AG09319 (cell line): ENCODE results near the gene SLC25A22.

ENCODE experiments used
- DNase-seq: peaks from one replicate; pipeline ENCODE4 v3.0.0-alpha.2; 2010; ENCODE audit warnings: low read depth; ENCODE audit errors: extremely low read depth
- TF ChIP-seq, protein P1 (sequence below): IDR thresholded peaks from 2 replicates; pipeline ENCODE4 v1.5.1; 2011; ENCODE audit warnings: low read depth, mild to moderate bottlenecking, inconsistent platforms, low read length, moderate library complexity

The SLC25A22 gene

DNA sequence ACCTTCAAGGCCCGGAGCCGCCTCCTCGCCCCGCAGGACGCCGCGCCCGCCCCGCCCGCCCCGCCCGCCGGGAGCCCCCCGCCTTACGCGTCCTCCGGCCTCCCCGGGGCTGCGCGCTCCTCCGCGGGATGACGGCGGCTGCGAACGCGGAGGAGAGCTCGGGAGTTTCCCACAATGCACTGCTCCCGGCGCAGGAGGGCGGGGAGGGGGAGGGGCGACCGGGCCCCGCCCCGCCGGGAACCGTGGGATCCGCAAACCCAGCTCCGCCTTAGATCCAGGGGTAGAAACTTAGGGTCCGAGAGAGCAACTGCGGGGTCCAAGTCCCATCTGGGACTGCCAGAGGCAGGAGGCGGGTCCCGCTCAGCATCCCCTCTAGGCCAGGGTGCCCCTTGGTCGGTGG is 8.1 kb downstream of the SLC25A22 start, which contains the start of gene CEND1:
Gene CEND1 (minus strand): TSS at position 148 of the 400 bp plus-strand sequence. CDS start 1,514 bp downstream, outside the sequence.
- no peak for DNase-seq
- TF ChIP-seq, protein P1, sequence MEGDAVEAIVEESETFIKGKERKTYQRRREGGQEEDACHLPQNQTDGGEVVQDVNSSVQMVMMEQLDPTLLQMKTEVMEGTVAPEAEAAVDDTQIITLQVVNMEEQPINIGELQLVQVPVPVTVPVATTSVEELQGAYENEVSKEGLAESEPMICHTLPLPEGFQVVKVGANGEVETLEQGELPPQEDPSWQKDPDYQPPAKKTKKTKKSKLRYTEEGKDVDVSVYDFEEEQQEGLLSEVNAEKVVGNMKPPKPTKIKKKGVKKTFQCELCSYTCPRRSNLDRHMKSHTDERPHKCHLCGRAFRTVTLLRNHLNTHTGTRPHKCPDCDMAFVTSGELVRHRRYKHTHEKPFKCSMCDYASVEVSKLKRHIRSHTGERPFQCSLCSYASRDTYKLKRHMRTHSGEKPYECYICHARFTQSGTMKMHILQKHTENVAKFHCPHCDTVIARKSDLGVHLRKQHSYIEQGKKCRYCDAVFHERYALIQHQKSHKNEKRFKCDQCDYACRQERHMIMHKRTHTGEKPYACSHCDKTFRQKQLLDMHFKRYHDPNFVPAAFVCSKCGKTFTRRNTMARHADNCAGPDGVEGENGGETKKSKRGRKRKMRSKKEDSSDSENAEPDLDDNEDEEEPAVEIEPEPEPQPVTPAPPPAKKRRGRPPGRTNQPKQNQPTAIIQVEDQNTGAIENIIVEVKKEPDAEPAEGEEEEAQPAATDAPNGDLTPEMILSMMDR, result no peak

DNA sequence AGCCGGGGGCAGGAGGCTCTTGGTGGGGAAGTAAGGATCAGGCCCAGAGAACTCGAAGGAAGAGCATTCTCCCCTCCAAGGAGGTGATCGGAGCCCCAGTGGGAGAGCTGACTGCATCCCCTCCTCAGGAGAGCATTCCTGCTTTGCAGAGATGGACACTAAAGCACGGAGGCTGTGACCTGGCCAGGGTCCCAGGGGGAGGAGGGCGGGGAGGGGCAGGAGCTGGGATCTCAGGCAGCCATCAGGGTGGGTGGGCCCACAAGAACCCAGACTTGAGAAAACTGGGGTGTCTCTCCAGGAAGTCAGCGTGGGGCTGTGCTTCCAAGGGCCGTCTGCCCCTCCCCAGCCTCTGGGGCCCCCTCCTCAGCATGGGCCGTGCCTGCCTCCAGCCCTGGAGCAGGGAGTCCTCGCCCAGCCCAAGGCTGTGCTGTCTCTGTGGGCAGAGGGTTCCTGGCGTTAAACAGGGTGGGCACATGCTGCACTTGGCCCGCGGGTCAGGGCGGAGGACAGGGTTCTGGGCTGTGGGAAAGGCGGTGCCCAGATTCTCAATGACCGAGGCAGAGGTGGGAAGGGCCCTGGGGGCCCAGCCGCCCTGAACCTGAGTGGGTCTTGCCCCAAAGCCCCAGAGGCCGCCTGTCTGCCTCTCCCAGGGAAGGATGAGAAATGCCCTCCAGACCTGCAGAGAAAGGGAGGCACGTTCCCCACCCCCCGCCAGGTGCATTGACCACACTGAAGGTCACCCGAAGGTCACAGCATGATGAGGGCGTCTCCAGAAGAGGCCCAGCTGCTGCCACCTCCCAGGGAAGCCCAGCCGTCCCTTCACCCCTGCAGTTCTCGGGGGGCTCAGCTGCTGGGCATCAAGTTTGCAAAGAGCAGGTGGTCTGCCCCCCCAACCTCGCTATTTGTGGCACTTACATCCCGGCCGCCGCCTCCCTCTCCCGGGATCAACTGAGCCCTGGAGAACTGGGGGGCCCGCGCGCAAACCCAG is 8.8 kb downstream of the SLC25A22 start:
- DNase-seq, result no peak
- TF ChIP-seq, protein P1, result no peak

DNA sequence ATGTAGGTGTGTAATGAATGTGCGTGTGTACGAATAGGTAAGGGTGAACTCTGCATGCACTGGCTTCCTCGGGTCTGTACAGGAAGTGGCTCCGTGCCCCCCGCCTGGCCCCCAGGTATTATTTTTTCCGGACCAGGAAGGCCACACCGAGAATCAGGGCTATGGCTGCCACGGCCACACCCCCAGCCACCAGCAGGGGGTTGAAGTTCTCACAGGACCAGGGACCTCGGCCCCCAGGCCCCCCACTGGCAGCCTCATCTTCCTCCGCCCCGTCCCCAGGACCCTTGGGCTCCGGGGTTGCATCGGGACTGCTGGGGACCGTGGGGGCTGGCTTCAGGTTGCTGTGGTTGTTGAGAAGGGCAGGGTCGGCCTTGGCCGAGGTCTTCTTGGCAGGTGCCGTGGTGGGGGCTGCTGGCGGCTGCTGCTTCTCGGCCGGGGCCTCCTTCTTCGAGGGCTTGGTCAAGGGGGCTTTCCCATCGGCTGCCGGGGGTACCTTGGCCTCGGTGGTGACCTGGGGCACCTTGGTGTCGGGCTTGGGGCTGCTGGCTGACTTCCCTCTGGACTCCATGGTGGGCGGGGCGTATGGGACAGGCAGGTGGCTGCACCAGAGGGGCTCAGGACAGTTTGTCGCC is 10.0 kb downstream of the SLC25A22 start:
- TF ChIP-seq, protein P1, result no peak

GRCh38 chr11:787084-787675 is 10.9 kb downstream of the SLC25A22 start:
- DNase-seq, result no peak
- TF ChIP-seq, protein P1, result no peak

More for the DNA sequence above, 10.0 kb downstream of the SLC25A22 start:
- DNase-seq, result no peak

DNA sequence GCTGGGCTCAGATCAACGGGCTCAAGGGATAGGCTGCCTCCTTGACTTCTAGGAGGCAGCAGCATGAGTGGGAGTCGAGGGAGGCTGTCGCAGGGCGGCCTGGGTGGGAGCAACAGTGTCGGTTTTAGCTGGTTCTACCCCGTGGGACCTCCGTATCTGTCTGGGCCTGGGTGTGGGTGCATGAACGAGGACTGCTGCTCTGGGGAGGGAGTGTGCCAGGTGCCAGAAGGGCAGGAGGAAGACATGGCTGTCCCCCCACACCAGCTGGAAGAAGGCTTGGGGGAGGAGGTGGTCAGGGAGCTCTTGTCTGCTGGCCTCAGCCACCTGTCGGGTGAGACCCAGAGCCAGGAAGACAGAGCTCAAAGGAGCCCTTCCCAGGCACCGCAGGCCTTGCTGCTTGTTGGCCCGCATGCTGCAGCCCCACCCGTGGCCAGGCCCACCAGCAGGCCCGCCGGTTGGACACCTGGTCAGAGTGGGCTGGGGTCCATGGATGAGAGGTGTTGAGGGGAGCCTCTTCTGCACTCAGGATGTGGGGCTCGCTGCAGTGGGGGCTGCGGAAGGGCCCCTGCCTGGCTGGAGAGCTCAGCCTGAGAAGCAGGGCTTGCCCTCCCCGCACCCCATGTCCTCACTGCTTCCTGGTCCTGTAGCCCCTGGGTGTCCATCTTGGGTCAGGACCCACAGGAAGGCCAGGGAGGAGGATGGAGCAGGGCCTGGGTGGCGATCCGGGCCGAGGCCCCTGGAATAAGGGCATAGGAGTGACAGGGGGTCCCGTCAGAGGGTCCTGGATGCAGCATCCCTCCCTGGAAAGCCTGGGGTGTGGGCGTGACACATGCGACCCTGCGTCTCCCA is 11.6 kb downstream of the SLC25A22 start:
- no peak for DNase-seq
- TF ChIP-seq, protein P1, result no peak

DNA sequence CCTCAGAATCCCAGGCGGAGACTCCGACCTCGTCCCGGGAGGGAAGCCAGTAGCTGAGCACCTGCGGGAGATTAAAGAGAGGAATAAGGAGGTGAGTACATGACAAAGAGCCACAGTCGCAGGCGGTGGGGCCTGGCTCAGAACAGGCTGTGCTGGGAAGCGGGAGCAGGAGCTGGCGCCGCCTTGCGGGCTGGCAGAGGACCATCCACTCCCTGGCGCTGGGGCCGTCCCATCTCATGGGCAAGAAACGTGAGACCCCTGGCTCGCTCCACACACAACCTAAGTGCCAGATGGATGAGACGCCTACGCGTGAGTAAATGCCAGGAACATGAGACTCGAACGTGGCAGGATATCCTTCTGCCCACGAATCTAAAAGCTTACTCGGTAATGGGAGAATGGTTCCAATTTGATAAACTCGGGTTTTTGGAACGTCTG is 14.5 kb downstream of the SLC25A22 start:
- TF ChIP-seq, protein P1, result peak; percentile 93
- peak; percentile 91 for DNase-seq
